Activated CD8-positive, alpha-beta T cell treated with anti-CD3 and anti-CD28 coated beads for 36 hours (primary cell): ENCODE data around the gene MRPL44. TPM values are rescaled to one million over a fixed set of nuclear protein-coding genes. Genes with fewer than 3 reads are reported as not detected.

ENCODE experiments used
- ATAC-seq: fragments of 200-7000 bp; cut with Tn5 transposase; one replicate; pipeline ENCODE4 v1.10.0; 2021; ENCODE audit warnings: mild to moderate bottlenecking, moderate library complexity
- CTCF ChIA-PET: fragments of 350-600 bp; sonication (Branson Sonifier 250); formaldehyde crosslinking; loops from one replicate; lab custom pipeline; 2021; ENCODE audit warnings: antibody characterized with exemption; lab: Charles Lee
- POLR2A ChIA-PET: fragments of 350-600 bp; sonication (Branson Sonifier 250); formaldehyde crosslinking; loops from one replicate; lab custom pipeline; 2021; ENCODE audit warnings: antibody characterized with exemption; lab: Charles Lee
- DNase-seq: peaks from one replicate; pipeline ENCODE4 v3.0.0-alpha.2; 2020
- H3K27ac Mint-ChIP-seq: one replicate; pipeline ENCODE4 v1.8.0; 2021; ENCODE audit warnings: mild to moderate bottlenecking, mixed read lengths
- H3K27me3 Mint-ChIP-seq: one replicate; pipeline ENCODE4 v1.8.0; 2021; ENCODE audit warnings: mixed read lengths
- H3K36me3 Mint-ChIP-seq: one replicate; pipeline ENCODE4 v1.8.0; 2021; ENCODE audit warnings: low read depth, mixed read lengths
- H3K4me1 Mint-ChIP-seq: one replicate; pipeline ENCODE4 v1.8.0; 2021; ENCODE audit warnings: low read depth, mixed read lengths
- H3K4me3 Mint-ChIP-seq: one replicate; pipeline ENCODE4 v1.8.0; 2021; ENCODE audit warnings: mild to moderate bottlenecking, moderate library complexity, mixed read lengths
- H3K9me3 Mint-ChIP-seq: one replicate; pipeline ENCODE4 v1.8.0; 2021; ENCODE audit warnings: mixed read lengths
- CTCF ChIP-seq: fragments of 200-600 bp; IDR thresholded peaks from one replicate; pipeline ENCODE4 v1.8.0; 2022; ENCODE audit warnings: antibody characterized with exemption, mild to moderate bottlenecking
- intact Hi-C: fragments of 100-400 bp; cut with micrococcal nuclease; formaldehyde crosslinking; loops from one replicate; pipeline ENCODE4 v1.10.0; 2022
- total RNA-seq, 2 experiments: library from RNA; stranded (reverse); gene quantifications; one replicate each; pipeline ENCODE4 v1.2.3, GENCODE V29; 2021

Gene MRPL44
- total RNA-seq, 2 experiments from 2014 or later = 37.8 to 40.4 TPM

DNA sequence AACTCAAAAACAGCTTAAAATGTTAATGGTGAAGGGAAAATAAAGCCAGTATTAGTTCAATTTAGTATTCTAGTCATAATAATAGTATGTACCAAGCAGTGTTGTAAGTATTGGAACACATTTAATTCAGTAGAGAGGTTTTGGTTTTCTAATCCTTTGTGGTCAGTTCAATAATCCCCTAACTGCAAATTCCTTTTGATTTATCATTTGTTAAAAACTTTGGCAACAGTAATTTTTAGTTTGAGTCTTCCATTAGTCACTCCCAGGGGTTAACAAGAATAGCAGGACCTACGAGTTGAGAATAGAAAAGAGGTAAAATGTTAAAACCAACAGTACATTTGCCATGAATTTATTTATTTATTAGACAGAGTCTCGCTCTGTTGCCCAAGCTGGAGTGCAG, 10.7 kb downstream of the MRPL44 start:
- no peak overlapping the region for H3K27ac Mint-ChIP-seq
- TF ChIP-seq CTCF = no peak
- ChIA-PET POLR2A (interaction anchor here (1.0 kb wide), 1 partner anchor 11 kb away, joined by 4 read pairs; the partner anchor contains the start of gene MRPL44), CTCF (interaction anchor here (1.4 to 8.5 kb wide), 3 partner anchors 10 to 317 kb away, joined by 4 to 242 read pairs (median 93); partner anchors contain the start of gene MRPL44)
- intact Hi-C loops = no loop called here
- DNase-seq = no peak
- no peak for ATAC-seq
- H3K36me3 Mint-ChIP-seq = peaks cover 14% of the 10 kb centered on the region
- no peak overlapping the region for H3K4me3 Mint-ChIP-seq
- no peaks in the 10 kb centered on the region for H3K27me3 Mint-ChIP-seq
- peaks cover 21% of the 10 kb centered on the region for H3K4me1 Mint-ChIP-seq
- no peaks in the 10 kb centered on the region for H3K9me3 Mint-ChIP-seq

GRCh38 chr2:223969315-223969714, 12.1 kb downstream of the MRPL44 start:
- intact Hi-C loops = no loop called here
- POLR2A ChIA-PET = interaction anchor here (0.9 to 1.8 kb wide), 2 partner anchors 9 to 33 kb away, joined by 3 to 5 read pairs; no protein-coding TSS in a partner anchor
- ATAC-seq (no peak), DNase-seq (no peak)
- no peak overlapping the region for H3K4me3 Mint-ChIP-seq
- CTCF ChIA-PET = interaction anchor here (0.6 to 8.5 kb wide), 29 partner anchors 9 to 677 kb away, joined by 3 to 242 read pairs (median 6); partner anchors contain the start of genes MRPL44 and WDFY1
- H3K9me3 Mint-ChIP-seq = no peaks in the 10 kb centered on the region
- H3K36me3 Mint-ChIP-seq = peaks cover 11% of the 10 kb centered on the region
- no peak overlapping the region for H3K27ac Mint-ChIP-seq
- H3K27me3 Mint-ChIP-seq = no peaks in the 10 kb centered on the region
- TF ChIP-seq CTCF = no peak
- peaks cover 10% of the 10 kb centered on the region for H3K4me1 Mint-ChIP-seq

DNA sequence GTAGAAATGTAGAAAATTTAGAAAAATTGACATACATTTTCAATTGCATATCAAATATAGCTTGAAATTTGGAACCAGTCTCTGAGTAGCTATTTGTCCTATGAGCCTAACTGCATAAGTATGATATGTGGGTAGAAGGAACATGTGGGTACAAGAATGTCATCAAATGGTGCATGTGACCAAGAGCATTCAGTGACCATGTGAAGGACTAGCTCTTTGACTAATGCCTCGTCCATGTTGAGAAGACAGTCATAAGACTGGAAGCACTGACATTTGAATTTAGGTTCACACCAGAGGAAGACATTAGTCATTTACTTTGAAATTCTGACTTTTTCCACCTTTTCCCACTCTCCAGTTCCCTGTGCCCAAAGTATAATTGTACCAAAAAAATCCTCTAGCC, 12.6 kb downstream of the MRPL44 start:
- ChIA-PET POLR2A (interaction anchor here (1.3 to 1.8 kb wide), 2 partner anchors 8 to 10 kb away, joined by 5 read pairs; no protein-coding TSS in a partner anchor), CTCF (interaction anchor here (0.6 to 8.5 kb wide), 63 partner anchors 8 to 680 kb away, joined by 3 to 242 read pairs (median 5); partner anchors contain the start of genes MRPL44, SERPINE2 and WDFY1)
- H3K4me3 Mint-ChIP-seq = no peak overlapping the region
- no peak overlapping the region for H3K27ac Mint-ChIP-seq
- no peak for DNase-seq
- intact Hi-C loops = loop anchor here (1.0 kb wide), 1 partner anchor 314 kb away; no protein-coding TSS in a partner anchor
- TF ChIP-seq CTCF = no peak
- H3K36me3 Mint-ChIP-seq = peaks cover 11% of the 10 kb centered on the region
- H3K27me3 Mint-ChIP-seq = no peaks in the 10 kb centered on the region
- no peaks in the 10 kb centered on the region for H3K9me3 Mint-ChIP-seq
- H3K4me1 Mint-ChIP-seq = peaks cover 10% of the 10 kb centered on the region
- ATAC-seq = peak; percentile 47

DNA sequence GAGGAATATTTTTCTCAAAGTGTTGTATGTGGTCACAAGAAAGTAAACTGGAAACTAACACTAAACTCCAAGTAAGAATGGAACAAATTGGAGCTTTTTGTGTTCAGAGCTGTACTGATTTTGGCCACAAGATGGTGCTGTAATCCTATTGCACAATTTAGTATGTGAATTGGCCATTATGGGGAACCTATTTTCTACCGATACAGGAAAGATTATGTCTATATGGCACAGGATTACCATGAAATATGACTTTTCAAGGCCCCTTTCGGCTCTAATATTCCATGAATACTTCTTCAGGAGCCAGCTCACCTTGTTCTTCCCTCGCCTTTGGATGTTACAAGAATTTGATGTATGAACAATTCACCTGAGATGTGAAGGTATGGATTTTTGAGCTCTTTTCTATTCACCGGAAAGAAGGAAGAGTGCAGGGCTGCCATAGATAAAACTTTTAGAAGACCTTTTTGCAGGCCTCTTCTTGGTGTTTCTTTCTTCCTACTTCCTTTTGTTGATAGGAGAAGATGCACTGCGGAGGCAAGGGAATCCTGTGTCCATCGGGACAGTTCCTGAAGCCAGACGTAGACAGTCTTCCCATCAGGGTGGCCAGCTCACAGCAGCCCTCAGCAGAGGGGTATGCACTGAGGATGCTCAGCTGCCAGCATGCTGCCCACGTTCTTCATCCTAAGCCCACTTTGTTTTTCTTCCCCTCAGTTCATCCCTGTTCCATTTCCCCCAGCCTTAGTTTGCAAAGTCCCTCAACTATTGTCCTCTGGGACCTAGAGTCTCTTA, 13.3 kb downstream of the MRPL44 start:
- Mint-ChIP-seq H3K4me1 (peaks cover 10% of the 10 kb centered on the region), H3K36me3 (peaks cover 11% of the 10 kb centered on the region), H3K27ac (no peak overlapping the region), H3K27me3 (no peaks in the 10 kb centered on the region), H3K4me3 (no peak overlapping the region), H3K9me3 (no peaks in the 10 kb centered on the region)
- CTCF ChIA-PET = interaction anchor here (0.6 to 8.5 kb wide), 71 partner anchors 7 to 998 kb away, joined by 3 to 242 read pairs (median 4); partner anchors contain the start of genes MRPL44, SERPINE2 and WDFY1
- POLR2A ChIA-PET = interaction anchor here (0.8 to 1.8 kb wide), 3 partner anchors 9 to 314 kb away, joined by 3 to 5 read pairs (median 5); no protein-coding TSS in a partner anchor
- intact Hi-C loops = loop anchor here (1.0 kb wide), 1 partner anchor 314 kb away; no protein-coding TSS in a partner anchor
- DNase-seq (peak; percentile 68), ATAC-seq (peak; percentile 79)
- peak; percentile 88 for TF ChIP-seq CTCF
